ENCODE results near the gene CLIC2.
"Not testable (repeated sequence)": the region's sequence is repeated elsewhere in the genome, so short reads cannot be mapped to it uniquely, and the experiment has no call there.

The CLIC2 gene

GRCh38 chrX:155334486-155335336, at the start of gene CLIC2:
Gene CLIC2, minus strand, starts transcription at chrX:155334614. Its CDS starts 187 bp downstream, at chrX:155334427.
- DNase-seq (ENCODE audit: low read depth in 4 of 4, low spot score in 1 of 4) = no peak

GRCh38 chrX:155382529-155382967, 48.1 kb upstream of the CLIC2 start:
- DNase-seq (ENCODE audit: low read depth in 4 of 4, low spot score in 1 of 4) = not testable (repeated sequence)

DNA sequence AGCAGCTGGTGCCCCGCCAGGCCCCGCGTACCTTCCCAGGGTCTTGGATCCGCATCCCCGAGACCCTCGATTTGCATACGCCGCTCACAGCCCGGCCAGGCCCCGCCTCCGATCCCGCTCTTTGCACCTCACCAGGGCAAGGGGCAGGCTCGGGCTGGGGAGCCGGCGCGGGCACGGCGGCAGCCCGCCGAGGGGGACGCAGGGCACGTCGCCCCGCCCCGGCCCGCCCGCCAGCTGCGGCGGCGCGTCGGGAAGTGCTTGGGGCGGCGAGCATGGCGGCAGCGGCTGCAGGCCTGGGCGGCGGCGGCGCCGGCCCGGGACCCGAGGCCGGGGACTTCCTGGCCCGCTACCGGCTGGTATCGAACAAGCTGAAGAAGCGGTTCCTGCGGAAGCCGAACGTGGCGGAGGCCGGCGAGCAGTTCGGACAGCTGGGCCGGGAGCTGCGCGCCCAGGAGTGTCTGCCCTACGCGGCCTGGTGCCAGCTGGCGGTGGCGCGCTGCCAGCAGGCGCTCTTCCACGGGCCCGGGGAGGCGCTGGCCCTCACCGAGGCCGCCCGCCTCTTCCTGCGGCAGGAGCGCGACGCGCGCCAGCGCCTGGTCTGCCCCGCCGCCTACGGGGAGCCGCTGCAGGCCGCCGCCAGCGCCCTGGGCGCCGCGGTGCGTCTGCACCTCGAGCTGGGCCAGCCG, 47.6 kb upstream of the CLIC2 start, which contains the start of gene F8A2:
Gene F8A2 (plus strand): TSS at position 253 of the 686 bp plus-strand sequence. CDS start 20 bp downstream, at position 273.
- DNase-seq (ENCODE audit: low read depth in 4 of 4, low spot score in 1 of 4) = not testable (repeated sequence)

- not testable (repeated sequence) for DNase-seq (ENCODE audit: low read depth in 4 of 4, low spot score in 1 of 4)
Measured at GRCh38 chrX:155379802-155380201, 45.4 kb upstream of the CLIC2 start.

GRCh38 chrX:155373777-155374458, 39.5 kb upstream of the CLIC2 start:
- DNase-seq (ENCODE audit: low read depth in 4 of 4, low spot score in 1 of 4) = not testable (repeated sequence)

DNA sequence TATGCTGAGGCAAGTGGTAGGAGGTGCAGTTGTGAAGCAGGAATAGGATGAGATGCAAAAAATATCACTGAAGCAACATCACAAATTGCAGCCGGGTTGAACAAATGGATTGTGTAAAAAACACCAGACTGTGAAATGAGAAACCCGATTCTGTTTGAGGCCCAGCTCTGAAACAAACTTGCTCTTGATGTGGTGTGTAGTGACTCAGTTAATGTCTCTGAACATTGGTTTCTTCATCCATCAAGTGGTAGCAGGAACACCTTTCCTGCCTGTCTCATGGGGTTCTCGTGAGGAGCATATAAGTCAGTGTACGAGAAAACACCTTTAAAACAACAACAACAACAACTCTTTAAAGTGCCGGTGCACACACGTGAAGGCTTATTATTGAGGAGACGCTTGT, 29.3 kb upstream of the CLIC2 start:
- DNase-seq (ENCODE audit: low read depth in 4 of 4, low spot score in 1 of 4) = not testable (repeated sequence)

- DNase-seq (ENCODE audit: low read depth in 4 of 4, low spot score in 1 of 4) = not testable (repeated sequence)
Measured at GRCh38 chrX:155349448-155349847, 15.0 kb upstream of the CLIC2 start.

GRCh38 chrX:155345689-155346088, 11.3 kb upstream of the CLIC2 start:
- DNase-seq (ENCODE audit: low read depth in 4 of 4, low spot score in 1 of 4) = not testable (repeated sequence)

DNA sequence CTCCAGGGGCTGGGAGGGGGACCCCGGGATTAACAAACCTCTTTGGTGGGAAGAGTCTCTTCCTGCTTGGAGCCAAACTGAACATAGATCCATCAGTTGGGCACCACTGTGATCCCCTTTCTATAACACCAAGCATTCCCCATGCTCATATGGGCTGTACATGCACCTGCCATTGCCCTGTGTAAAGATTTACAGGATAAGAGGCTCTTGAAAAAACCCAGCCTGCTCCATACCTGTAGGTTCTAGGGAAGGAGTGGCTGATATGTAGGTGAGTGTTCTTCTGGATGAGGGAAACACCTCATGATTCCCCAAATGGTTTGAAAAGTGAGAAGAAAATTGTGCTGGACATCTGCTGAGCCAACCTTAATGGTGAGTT, 911 bp upstream of the CLIC2 start:
- not testable (repeated sequence) for DNase-seq (ENCODE audit: low read depth in 4 of 4, low spot score in 1 of 4)

- DNase-seq (ENCODE audit: low read depth in 4 of 4, low spot score in 1 of 4) = no peak
Measured at GRCh38 chrX:155333544-155334100, 792 bp downstream of the CLIC2 start.

DNA sequence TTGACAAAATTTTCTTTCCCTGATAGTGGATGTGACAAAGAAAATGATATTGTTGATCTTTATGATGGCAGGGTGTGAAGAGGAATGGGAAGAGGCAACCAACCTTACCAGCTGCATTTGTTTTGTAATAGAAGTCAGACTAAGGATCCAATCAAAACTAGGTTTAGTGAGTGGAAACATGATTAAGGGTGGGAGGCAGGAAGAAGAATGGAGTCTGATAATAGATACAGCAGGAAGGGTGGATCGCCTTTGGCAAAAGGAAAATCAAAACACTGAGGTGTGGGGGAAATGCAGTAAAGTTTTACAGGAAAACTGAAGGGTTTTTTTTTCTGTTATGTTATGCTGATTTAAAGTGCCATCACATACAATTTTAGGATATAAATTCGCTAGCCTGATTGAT, 3.4 kb downstream of the CLIC2 start:
- no peak for DNase-seq (ENCODE audit: low read depth in 4 of 4, low spot score in 1 of 4)

- no peak for DNase-seq (ENCODE audit: low read depth in 4 of 4, low spot score in 1 of 4)
Measured at GRCh38 chrX:155329293-155329692, 5.1 kb downstream of the CLIC2 start.

DNA sequence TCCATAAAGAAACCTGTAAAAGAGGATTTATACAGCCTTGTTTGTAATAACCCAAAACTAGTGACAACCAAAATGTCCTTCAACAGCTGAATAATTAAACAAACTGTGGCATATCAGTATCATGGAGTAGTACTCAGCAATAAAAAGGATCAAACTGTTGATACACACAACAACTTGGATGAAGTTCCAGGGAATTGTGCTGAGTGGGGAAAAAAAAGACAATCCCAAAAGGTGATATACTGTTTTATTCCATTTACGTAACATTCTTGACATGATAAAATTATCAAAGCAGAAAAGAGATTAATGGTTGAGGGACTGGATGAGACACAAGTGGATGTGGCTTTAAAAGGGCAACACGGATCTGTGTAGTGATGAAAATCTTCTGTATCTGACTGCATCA, 7.8 kb downstream of the CLIC2 start:
- no peak for DNase-seq (ENCODE audit: low read depth in 4 of 4, low spot score in 1 of 4)

DNA sequence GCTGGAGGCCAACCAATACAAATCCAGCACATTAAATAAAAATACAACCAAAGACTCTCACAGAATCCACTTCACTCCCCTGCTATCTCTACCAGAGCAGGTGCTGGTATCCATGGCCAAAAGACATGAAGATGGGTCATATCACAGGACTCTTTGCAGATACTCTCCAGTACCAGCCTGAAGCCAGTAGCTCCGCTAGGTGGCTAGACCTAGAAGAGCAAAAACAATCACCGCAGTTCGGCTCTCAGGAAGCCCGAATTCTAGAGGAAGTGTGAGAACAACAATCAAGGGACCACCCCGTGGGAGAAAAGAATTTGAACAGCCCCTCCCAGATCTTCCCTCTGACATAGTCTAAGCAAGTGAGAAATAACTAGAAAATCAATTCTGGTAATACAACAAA, 20.2 kb downstream of the CLIC2 start:
- no peak for DNase-seq (ENCODE audit: low read depth in 4 of 4, low spot score in 1 of 4)

DNA sequence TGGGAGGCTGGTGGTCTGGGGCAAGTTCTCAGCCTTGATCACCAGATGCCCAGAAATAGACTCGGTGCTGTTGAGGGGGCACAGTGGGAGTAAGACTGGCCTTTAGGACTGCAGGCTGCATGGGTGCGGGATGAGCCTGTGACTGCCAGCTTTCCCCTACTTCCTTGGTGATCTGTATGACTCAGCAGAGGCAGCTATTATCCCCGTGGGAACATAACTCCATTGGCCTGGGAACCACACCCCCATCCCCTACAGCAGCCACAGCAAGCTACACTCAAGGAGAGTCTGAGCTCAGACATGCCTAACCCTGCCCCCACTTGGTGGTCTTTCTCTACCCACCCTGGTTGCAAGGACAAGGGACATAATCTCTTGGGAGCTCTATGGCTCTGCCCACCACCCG, 20.6 kb downstream of the CLIC2 start:
- no peak for DNase-seq (ENCODE audit: low read depth in 4 of 4, low spot score in 1 of 4)

- DNase-seq (ENCODE audit: low read depth in 4 of 4, low spot score in 1 of 4) = no peak
Measured at GRCh38 chrX:155293771-155294170, 40.6 kb downstream of the CLIC2 start.

DNA sequence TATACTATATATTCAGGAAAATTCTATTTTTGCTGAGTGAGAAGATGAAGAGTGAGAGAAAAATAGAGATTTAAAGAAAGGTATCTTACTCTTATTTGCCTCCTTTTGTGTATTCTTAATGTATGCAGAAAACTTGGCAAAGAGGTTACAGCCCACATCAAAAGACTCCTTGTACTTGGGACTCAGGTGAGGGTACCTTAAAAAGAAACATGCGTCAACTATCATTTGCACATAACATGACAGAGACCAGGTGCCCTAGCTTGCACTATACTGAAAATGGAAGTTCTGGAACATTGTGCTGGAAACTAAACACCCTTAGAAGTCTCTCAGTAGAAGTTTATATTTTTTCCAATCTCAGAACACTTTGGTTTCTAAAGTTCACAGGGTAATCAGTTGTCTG, 54.5 kb downstream of the CLIC2 start:
- DNase-seq (ENCODE audit: low read depth in 4 of 4, low spot score in 1 of 4) = no peak

DNA sequence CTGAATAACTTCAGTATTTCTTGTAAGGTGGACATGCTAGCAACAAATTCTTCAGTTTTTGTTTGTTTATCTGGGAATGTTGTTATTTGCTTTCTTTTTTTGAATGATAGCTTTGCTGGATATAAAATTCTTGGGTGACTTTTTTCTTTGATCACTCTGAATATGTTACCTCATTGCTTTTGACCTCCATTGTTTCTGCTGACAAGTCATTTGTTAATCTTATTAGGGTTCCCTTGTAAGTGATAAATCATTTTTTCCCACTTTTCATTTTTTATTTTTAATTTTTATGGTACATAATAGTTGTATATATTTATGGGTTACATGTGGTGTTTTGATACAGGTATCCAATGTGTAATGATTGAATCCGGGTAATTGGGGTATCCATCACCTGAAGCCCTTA, 63.4 kb downstream of the CLIC2 start:
- DNase-seq (ENCODE audit: low read depth in 4 of 4, low spot score in 1 of 4) = no peak

GRCh38 chrX:155267995-155268394, 66.4 kb downstream of the CLIC2 start:
- not testable (repeated sequence) for DNase-seq (ENCODE audit: low read depth in 4 of 4, low spot score in 1 of 4)

GRCh38 chrX:155266439-155266838, 68.0 kb downstream of the CLIC2 start:
- no peak for DNase-seq (ENCODE audit: low read depth in 4 of 4, low spot score in 1 of 4)
